HL-60 (cell line): ENCODE measurements around the gene RDH5.

ENCODE experiments used
- GABPA ChIP-seq: IDR thresholded peaks from 2 replicates; pipeline ENCODE4 v1.6.1; 2012; ENCODE audit warnings: low read depth
- POLR2AphosphoS5 ChIP-seq: IDR thresholded peaks from 2 replicates; pipeline ENCODE4 v1.6.1; 2012; ENCODE audit warnings: low read depth
- TF ChIP-seq, protein P1 (sequence below): IDR thresholded peaks from one replicate; pipeline ENCODE4 v1.5.1; 2011; ENCODE audit warnings: low read length, control low read depth, inconsistent platforms; ENCODE audit not compliant: insufficient read depth
- TF ChIP-seq, protein P2 (sequence below): IDR thresholded peaks from 2 replicates; pipeline ENCODE4 v1.6.1; 2012; ENCODE audit warnings: low read depth; ENCODE audit not compliant: insufficient replicate concordance

GRCh38 chr12:55673638-55674037 is 46.6 kb upstream of the RDH5 start:
- TF ChIP-seq, protein P1, sequence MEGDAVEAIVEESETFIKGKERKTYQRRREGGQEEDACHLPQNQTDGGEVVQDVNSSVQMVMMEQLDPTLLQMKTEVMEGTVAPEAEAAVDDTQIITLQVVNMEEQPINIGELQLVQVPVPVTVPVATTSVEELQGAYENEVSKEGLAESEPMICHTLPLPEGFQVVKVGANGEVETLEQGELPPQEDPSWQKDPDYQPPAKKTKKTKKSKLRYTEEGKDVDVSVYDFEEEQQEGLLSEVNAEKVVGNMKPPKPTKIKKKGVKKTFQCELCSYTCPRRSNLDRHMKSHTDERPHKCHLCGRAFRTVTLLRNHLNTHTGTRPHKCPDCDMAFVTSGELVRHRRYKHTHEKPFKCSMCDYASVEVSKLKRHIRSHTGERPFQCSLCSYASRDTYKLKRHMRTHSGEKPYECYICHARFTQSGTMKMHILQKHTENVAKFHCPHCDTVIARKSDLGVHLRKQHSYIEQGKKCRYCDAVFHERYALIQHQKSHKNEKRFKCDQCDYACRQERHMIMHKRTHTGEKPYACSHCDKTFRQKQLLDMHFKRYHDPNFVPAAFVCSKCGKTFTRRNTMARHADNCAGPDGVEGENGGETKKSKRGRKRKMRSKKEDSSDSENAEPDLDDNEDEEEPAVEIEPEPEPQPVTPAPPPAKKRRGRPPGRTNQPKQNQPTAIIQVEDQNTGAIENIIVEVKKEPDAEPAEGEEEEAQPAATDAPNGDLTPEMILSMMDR = no peak
- TF ChIP-seq GABPA = no peak
- no peak for TF ChIP-seq POLR2AphosphoS5
- TF ChIP-seq, protein P2, sequence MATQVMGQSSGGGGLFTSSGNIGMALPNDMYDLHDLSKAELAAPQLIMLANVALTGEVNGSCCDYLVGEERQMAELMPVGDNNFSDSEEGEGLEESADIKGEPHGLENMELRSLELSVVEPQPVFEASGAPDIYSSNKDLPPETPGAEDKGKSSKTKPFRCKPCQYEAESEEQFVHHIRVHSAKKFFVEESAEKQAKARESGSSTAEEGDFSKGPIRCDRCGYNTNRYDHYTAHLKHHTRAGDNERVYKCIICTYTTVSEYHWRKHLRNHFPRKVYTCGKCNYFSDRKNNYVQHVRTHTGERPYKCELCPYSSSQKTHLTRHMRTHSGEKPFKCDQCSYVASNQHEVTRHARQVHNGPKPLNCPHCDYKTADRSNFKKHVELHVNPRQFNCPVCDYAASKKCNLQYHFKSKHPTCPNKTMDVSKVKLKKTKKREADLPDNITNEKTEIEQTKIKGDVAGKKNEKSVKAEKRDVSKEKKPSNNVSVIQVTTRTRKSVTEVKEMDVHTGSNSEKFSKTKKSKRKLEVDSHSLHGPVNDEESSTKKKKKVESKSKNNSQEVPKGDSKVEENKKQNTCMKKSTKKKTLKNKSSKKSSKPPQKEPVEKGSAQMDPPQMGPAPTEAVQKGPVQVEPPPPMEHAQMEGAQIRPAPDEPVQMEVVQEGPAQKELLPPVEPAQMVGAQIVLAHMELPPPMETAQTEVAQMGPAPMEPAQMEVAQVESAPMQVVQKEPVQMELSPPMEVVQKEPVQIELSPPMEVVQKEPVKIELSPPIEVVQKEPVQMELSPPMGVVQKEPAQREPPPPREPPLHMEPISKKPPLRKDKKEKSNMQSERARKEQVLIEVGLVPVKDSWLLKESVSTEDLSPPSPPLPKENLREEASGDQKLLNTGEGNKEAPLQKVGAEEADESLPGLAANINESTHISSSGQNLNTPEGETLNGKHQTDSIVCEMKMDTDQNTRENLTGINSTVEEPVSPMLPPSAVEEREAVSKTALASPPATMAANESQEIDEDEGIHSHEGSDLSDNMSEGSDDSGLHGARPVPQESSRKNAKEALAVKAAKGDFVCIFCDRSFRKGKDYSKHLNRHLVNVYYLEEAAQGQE = no peak
